ENCODE results near the gene C7orf33.

C7orf33 gene

GRCh38 chr7:148630078-148630477 is 39.5 kb downstream of the C7orf33 start:
- DNase-seq: no peak

- no peak for DNase-seq
Measured at GRCh38 chr7:148633761-148634160, 43.2 kb downstream of the C7orf33 start.

GRCh38 chr7:148637094-148637493 is 46.5 kb downstream of the C7orf33 start:
- no peak for DNase-seq

GRCh38 chr7:148645898-148646297 is 55.3 kb downstream of the C7orf33 start:
- no peak for DNase-seq

DNA sequence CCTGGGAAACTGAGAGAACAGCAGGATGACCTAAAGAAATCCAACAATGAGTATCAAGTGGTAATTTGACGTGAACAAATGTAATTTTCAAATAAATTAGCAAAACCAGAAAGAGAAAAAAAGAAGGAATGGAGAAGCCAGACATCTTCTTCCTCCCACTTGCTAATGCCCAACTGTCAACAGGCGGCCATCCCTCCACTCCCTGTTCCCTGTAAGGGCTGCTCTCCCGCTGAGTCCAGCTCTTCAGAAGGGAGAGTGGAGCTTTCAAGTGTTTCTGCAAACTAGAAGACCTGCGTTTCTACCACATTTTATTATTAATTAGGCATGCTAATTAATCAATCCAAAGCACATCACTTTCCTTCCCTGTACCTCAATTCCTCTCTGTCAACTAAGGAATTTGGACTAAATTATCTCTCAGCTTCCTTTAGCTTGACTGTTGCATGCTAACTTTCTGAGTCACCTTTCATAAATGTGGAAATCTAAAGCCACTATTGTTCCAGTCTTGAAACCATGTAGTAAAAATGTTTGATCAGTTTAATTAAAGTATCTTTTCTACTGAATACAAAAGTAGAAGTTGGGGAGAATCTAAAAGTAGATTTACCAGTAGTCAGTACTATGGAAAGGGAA is 59.8 kb downstream of the C7orf33 start:
- DNase-seq: no peak

DNA sequence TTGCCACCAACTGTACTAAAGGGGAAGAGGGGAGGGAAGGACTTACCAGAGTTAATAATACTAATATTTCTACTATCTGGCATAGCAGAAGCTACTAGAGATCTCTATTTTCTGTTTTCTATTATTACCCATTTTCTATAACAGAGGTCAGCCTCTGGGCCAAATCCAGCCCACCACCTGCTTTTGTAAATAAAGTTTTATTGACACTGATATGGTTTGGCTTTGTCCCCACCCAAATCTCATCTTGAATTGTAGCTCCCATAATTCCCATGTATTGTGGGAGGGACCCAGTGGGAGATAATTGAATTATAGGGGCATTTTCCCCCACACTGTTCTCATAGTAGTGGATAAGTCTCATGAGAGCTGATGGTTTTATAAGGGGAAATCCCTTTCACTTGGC is 62.2 kb downstream of the C7orf33 start:
- DNase-seq: no peak

- DNase-seq: no peak
Measured at GRCh38 chr7:148657929-148658328, 67.4 kb downstream of the C7orf33 start.

DNA sequence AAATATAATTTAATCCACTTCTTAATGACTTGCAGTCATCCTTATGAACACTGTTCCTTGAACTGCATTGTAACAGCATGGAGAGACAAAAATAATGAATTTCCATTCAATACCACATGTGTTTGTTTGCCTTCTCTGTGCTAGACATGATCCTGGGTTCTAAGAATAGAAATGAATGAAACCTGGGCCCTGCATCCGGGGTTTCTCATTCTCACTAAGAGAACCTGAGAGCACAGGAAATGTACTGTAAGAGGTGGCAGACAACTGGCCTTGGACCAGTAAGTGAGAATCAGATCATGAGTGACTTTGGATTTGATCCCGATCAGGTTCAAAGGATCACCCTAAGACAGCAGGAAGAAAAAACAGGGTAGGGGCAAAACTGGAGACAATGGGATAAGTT is 70.9 kb downstream of the C7orf33 start:
- DNase-seq: no peak

DNA sequence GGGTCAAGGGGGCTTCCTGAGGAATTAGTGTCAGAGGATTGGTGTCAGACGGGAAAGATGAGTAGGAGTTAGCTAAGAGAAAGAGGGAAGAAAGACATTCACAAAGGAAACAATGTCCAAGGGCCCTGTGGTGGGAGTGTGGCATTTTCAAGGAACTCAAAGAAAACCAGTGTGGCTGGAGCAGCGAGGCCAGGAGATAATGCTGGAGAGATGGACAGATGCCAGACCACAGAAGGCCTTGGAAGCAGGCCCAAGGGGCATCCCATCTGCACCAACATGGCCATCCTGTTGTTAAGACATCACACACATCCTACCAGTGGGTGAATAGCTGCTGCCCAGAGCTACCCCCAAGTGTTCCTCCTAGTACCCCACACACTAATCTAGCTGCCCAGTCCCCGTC is 72.1 kb downstream of the C7orf33 start:
- DNase-seq: no peak

DNA sequence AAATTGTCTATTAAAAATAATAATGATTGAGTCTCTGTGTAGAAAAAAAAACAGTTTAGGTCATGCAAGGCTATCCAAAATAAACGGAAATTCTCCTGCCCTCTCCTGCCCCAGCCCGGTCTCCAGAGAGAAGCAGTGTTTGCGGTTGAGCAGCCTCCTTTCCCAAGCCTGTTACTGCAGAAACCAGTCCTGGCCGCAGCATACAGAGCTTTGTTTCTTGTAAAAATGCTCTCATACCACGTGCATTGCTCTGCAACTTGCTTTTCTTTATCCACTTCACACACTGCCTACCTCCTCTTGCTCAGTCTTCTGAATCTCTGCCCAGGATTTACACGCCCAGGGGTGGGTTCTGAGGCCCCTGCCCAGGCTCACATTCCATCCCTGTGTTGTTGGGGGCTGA is 73.8 kb downstream of the C7orf33 start:
- DNase-seq: no peak

DNA sequence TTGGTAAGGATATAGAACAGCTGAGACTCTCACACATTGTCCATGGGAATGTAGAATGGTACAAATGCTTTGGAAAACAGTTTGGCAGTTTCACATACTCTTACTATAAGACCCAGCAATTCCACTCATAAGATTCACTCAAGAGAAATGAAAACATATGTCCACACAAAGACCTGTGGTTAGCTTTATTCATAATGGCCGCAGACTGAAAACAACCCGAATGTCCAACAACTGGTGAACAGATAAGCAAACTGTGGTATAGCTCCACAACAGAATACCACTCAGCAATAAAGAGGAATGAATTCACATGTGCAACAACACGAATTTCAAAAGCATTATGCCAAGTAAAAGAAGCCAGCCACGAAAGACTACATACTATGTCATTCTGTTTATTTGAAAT is 74.7 kb downstream of the C7orf33 start:
- no peak for DNase-seq
